Motor neuron (in vitro differentiated cells): Measurements from ENCODE around the gene KAZALD1. TPM values are rescaled to one million over a fixed set of nuclear protein-coding genes. Genes with fewer than 3 reads are reported as not detected.

Experiments
- ATAC-seq, 8 experiments: fragments of 200-7000 bp; cut with Tn5 transposase; replicated peaks in 6 of 8; 2 replicates each; pipeline ENCODE4 v1.8.0; 2021; ENCODE audit warnings: mild to moderate bottlenecking in 8 of 8, moderate library complexity in 8 of 8
- H3K27ac ChIP-seq, 2 donors: fragments of 250-450 bp; sonication (Bioruptor Pico); 2 replicates each; pipeline ENCODE4 v1.9.0; 2021; ENCODE audit warnings: antibody characterized with exemption in 2 of 2, mild to moderate bottlenecking in 2 of 2, moderate library complexity in 1 of 2
- H3K4me1 ChIP-seq, 2 donors: fragments of 250-450 bp; sonication (Bioruptor Pico); replicated peaks in 1 of 2; 2 replicates each; pipeline ENCODE4 v1.6.1; 2021; ENCODE audit warnings: antibody characterized with exemption in 2 of 2, mild to moderate bottlenecking in 2 of 2, moderate library complexity in 1 of 2
- H3K4me3 ChIP-seq, 5 donors: fragments of 250-450 bp; sonication (Bioruptor Pico); 2 replicates each; pipeline ENCODE4 v1.9.0; 2021; ENCODE audit warnings: antibody characterized with exemption in 5 of 5, mild to moderate bottlenecking in 5 of 5, moderate library complexity in 4 of 5
- WGBS, 10 experiments: fragments of 450-650 bp; shearing (Covaris generic); methylation state at CpG; one replicate each; pipeline ENCODE4 v1.0.0; 2022; 5-methylcytosine and 5-hydroxymethylcytosine counted together
- in situ Hi-C, 9 experiments: fragments of 400-800 bp; cut with MboI; loops; one replicate each; pipeline ENCODE4 v1.15.0; 2021; ENCODE audit warnings: low sequenced_read_pairs in 9 of 9, low pct_unique_long_range_greater_than_20kb in 2 of 9; ENCODE audit not compliant: unreplicated experiment in 9 of 9
- total RNA-seq, 8 experiments: library from RNA; unstranded; fragments of 300-600 nt; gene quantifications; 2 replicates each; pipeline versions ENCODE4 v1.2.3 to v1.2.4, GENCODE V29; 2022

KAZALD1 gene
- total RNA-seq, 8 experiments from 2014 or later: 1.1 to 47.5 (median 2.6) TPM

- in situ Hi-C loops: no loop called here
- Histone ChIP-seq H3K4me3 (no peak overlapping the region), H3K4me1 (peaks cover 7 to 10% of the 10 kb centered on the region in 2 donors), H3K27ac (no peak overlapping the region)
- ATAC-seq: no peak
- WGBS, 10 experiments: 60 to 100% methylated on average over 1 of the region's 4 CpGs; no CpG with 5 or more reads in 8 of the 10 experiments
These were observed 40.5 kb upstream of the KAZALD1 start for GRCh38 chr10:101021239-101021638.

- 40 to 100% (median 57%) methylated on average over 1 to 2 of the region's 11 CpGs; no CpG with 5 or more reads in 5 of the 10 experiments for WGBS, 10 experiments
- ATAC-seq: no peak
- in situ Hi-C loops: no loop called here
- H3K27ac ChIP-seq: no peak overlapping the region
- peaks cover 7 to 10% of the 10 kb centered on the region in 2 donors for H3K4me1 ChIP-seq
- no peak overlapping the region for H3K4me3 ChIP-seq
These were observed 40.0 kb upstream of the KAZALD1 start for GRCh38 chr10:101021692-101022251.

GRCh38 chr10:101022967-101023705 is 38.7 kb upstream of the KAZALD1 start:
- WGBS, 10 experiments: 80 to 100% (median 87%) methylated on average over 1 to 4 of the region's 15 CpGs; no CpG with 5 or more reads in 5 of the 10 experiments
- in situ Hi-C loops: no loop called here
- H3K4me1 ChIP-seq: peaks cover 5 to 8% of the 10 kb centered on the region in 2 donors
- H3K4me3 ChIP-seq: no peak overlapping the region
- no peak overlapping the region for H3K27ac ChIP-seq
- no peak for ATAC-seq

- H3K4me3 ChIP-seq: no peak overlapping the region
- peaks cover 15 to 18% of the 10 kb centered on the region in 2 donors for H3K4me1 ChIP-seq
- H3K27ac ChIP-seq: no peak overlapping the region
- WGBS, 10 experiments: 65 to 96% (median 83%) methylated on average over 1 to 9 of the region's 10 CpGs; no CpG with 5 or more reads in 1 of the 10 experiments
- in situ Hi-C loops: no loop called here
- no peak for ATAC-seq
These were observed 34.6 kb upstream of the KAZALD1 start for GRCh38 chr10:101027106-101027720.

- H3K27ac ChIP-seq: no peak overlapping the region
- H3K4me3 ChIP-seq: no peak overlapping the region
These were observed 33.1 kb upstream of the KAZALD1 start for GRCh38 chr10:101028446-101029337.

GRCh38 chr10:101029520-101030295 is 32.1 kb upstream of the KAZALD1 start:
- in situ Hi-C loops: no loop called here
- no peak for ATAC-seq
- WGBS, 10 experiments: 35 to 90% (median 70%) methylated on average over 2 to 8 of the region's 27 CpGs; no CpG with 5 or more reads in 7 of the 10 experiments

More at GRCh38 chr10:101028446-101029337, 33.1 kb upstream of the KAZALD1 start:
- 41 to 90% (median 70%) methylated on average over 2 to 6 of the region's 7 CpGs; no CpG with 5 or more reads in 2 of the 10 experiments for WGBS, 10 experiments
- in situ Hi-C loops: no loop called here
- ATAC-seq: no peak
- H3K4me1 ChIP-seq: peaks cover 18 to 22% of the 10 kb centered on the region in 2 donors

GRCh38 chr10:101030496-101031127 is 31.2 kb upstream of the KAZALD1 start:
- Histone ChIP-seq H3K27ac (no peak overlapping the region), H3K4me1 (peaks cover 18 to 22% of the 10 kb centered on the region in 2 donors), H3K4me3 (peak overlapping the region; percentile 51 to 75 (median 59))
- in situ Hi-C loops: no loop called here
- peak in 5 of 8 experiments; percentile 1 to 5 (median 3) for ATAC-seq
- 5 to 90% methylated on average over 2 to 4 of the region's 25 CpGs; no CpG with 5 or more reads in 8 of the 10 experiments for WGBS, 10 experiments

More at GRCh38 chr10:101029520-101030295, 32.1 kb upstream of the KAZALD1 start:
- Histone ChIP-seq H3K4me3 (peak overlapping the region in 2 of 5 donors; percentile 53 to 75), H3K4me1 (peaks cover 18 to 22% of the 10 kb centered on the region in 2 donors), H3K27ac (no peak overlapping the region)

GRCh38 chr10:101031128-101031795 is 30.5 kb upstream of the KAZALD1 start, which contains the start of the genes PDZD7 and SFXN3:
Gene PDZD7 (minus strand): TSS chr10:101031129. CDS start chr10:101030219, 910 bp downstream.
Gene SFXN3 (plus strand): TSS chr10:101031234. CDS start chr10:101034695, 3,461 bp downstream.
- peak within 1 kb of the TSS; percentile 3 to 87 for H3K27ac ChIP-seq

GRCh38 chr10:101031796-101032636 is 29.8 kb upstream of the KAZALD1 start:
- WGBS, 10 experiments: 0 to 3% methylated on average over 6 to 9 of the region's 47 CpGs; no CpG with 5 or more reads in 8 of the 10 experiments
- Histone ChIP-seq H3K4me1 (peaks cover 18 to 22% of the 10 kb centered on the region in 2 donors), H3K27ac (peak overlapping the region; percentile 3 to 87), H3K4me3 (peak overlapping the region; percentile 51 to 75 (median 59))
- peak; percentile 53 to 63 (median 56) for ATAC-seq
- in situ Hi-C loops: no loop called here

More at GRCh38 chr10:101031128-101031795, 30.5 kb upstream of the KAZALD1 start, which contains the start of the genes PDZD7 and SFXN3:
- peak; percentile 58 to 87 (median 81) for ATAC-seq
- in situ Hi-C loops: no loop called here
- 0 to 2% (median 1%) methylated on average over 1 to 12 of the region's 38 CpGs; no CpG with 5 or more reads in 6 of the 10 experiments for WGBS, 10 experiments
- H3K4me3 ChIP-seq: peak within 1 kb of the TSS; percentile 51 to 75 (median 59)
- H3K4me1 ChIP-seq: peaks cover 18 to 22% of the 10 kb centered on the region in 2 donors

- H3K4me1 ChIP-seq: peaks cover 18 to 22% of the 10 kb centered on the region in 2 donors
- peak; percentile 38 to 69 (median 51) for ATAC-seq
- in situ Hi-C loops: no loop called here
These were observed 29.1 kb upstream of the KAZALD1 start for GRCh38 chr10:101032637-101033224.

More at GRCh38 chr10:101032637-101033224, 29.1 kb upstream of the KAZALD1 start:
- Histone ChIP-seq H3K4me3 (peak overlapping the region; percentile 51 to 75 (median 59)), H3K27ac (peak overlapping the region; percentile 3 to 87)
- WGBS, 10 experiments: 20 to 83% (median 75%) methylated on average over 1 to 2 of the region's 6 CpGs; no CpG with 5 or more reads in 6 of the 10 experiments
